B cell (primary cell): Measurements from ENCODE around the gene ATP11C.

Experiments
- EZH2 ChIP-seq: IDR thresholded peaks from 2 replicates; pipeline ENCODE4 v1.6.1; 2012; ENCODE audit warnings: borderline replicate concordance, low read depth, mild to moderate bottlenecking, moderate library complexity, low read length; ENCODE audit not compliant: insufficient read depth, poor library complexity, severe bottlenecking
- TF ChIP-seq, protein P1 (sequence below): fragments of 200-600 bp; IDR thresholded peaks from one replicate; pipeline ENCODE4 v1.8.0; 2022; ENCODE audit warnings: antibody characterized with exemption, mild to moderate bottlenecking

- TF ChIP-seq EZH2: no peak
- TF ChIP-seq, protein P1, sequence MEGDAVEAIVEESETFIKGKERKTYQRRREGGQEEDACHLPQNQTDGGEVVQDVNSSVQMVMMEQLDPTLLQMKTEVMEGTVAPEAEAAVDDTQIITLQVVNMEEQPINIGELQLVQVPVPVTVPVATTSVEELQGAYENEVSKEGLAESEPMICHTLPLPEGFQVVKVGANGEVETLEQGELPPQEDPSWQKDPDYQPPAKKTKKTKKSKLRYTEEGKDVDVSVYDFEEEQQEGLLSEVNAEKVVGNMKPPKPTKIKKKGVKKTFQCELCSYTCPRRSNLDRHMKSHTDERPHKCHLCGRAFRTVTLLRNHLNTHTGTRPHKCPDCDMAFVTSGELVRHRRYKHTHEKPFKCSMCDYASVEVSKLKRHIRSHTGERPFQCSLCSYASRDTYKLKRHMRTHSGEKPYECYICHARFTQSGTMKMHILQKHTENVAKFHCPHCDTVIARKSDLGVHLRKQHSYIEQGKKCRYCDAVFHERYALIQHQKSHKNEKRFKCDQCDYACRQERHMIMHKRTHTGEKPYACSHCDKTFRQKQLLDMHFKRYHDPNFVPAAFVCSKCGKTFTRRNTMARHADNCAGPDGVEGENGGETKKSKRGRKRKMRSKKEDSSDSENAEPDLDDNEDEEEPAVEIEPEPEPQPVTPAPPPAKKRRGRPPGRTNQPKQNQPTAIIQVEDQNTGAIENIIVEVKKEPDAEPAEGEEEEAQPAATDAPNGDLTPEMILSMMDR: no peak
Measured at GRCh38 chrX:139708067-139708466, 224.8 kb downstream of the ATP11C start, which contains the start of gene MCF2.
